Glutamatergic neuron (in vitro differentiated cells): Measurements from ENCODE around the gene WDR54. TPM values are rescaled to one million over a fixed set of nuclear protein-coding genes. Genes with fewer than 3 reads are reported as not detected.

Source experiments
- DNase-seq: peaks from one replicate; pipeline ENCODE4 v3.0.0; 2022
- H3K27ac Mint-ChIP-seq: one replicate; pipeline ENCODE4 v1.8.0; 2020; ENCODE audit warnings: mild to moderate bottlenecking, mixed read lengths, inconsistent platforms; ENCODE audit not compliant: unreplicated experiment
- H3K27me3 Mint-ChIP-seq: one replicate; pipeline ENCODE4 v1.8.0; 2020; ENCODE audit warnings: mild to moderate bottlenecking, moderate library complexity, mixed read lengths, inconsistent platforms; ENCODE audit not compliant: unreplicated experiment
- H3K36me3 Mint-ChIP-seq: one replicate; pipeline ENCODE4 v1.8.0; 2020; ENCODE audit warnings: mild to moderate bottlenecking, mixed read lengths, inconsistent platforms; ENCODE audit not compliant: unreplicated experiment
- H3K4me1 Mint-ChIP-seq: one replicate; pipeline ENCODE4 v1.8.0; 2020; ENCODE audit warnings: mild to moderate bottlenecking, low read depth, mixed read lengths, inconsistent platforms; ENCODE audit not compliant: unreplicated experiment
- H3K4me3 Mint-ChIP-seq: one replicate; pipeline ENCODE4 v1.8.0; 2020; ENCODE audit warnings: mild to moderate bottlenecking, mixed read lengths, inconsistent platforms; ENCODE audit not compliant: unreplicated experiment
- H3K9me3 Mint-ChIP-seq: one replicate; pipeline ENCODE4 v1.8.0; 2020; ENCODE audit warnings: mild to moderate bottlenecking, moderate library complexity, mixed read lengths, inconsistent platforms; ENCODE audit not compliant: unreplicated experiment
- CTCF ChIP-seq: fragments of 200-600 bp; sonication (generic); IDR thresholded peaks from one replicate; pipeline ENCODE4 v1.5.0; 2021; ENCODE audit not compliant: partially characterized antibody, unreplicated experiment
- total RNA-seq: library from RNA; stranded (reverse); fragmentation: NEBNext Ultra II Directional; extraction: Animal tissue kit (Norgen Biotek cat#: 25700); gene quantifications from one replicate; pipeline ENCODE4 v1.2.1, GENCODE V29; 2021; ENCODE audit not compliant: unreplicated experiment

The WDR54 gene
- total RNA-seq, 1 donor from 2014 or later = 29.5 TPM

- Mint-ChIP-seq H3K4me1 (peaks cover 30% of the 10 kb centered on the region), H3K27ac (no peak overlapping the region), H3K36me3 (no peaks in the 10 kb centered on the region), H3K27me3 (peaks cover 2% of the 10 kb centered on the region), H3K9me3 (no peaks in the 10 kb centered on the region), H3K4me3 (no peak overlapping the region)
- no peak for DNase-seq
- TF ChIP-seq CTCF = no peak
Observed at GRCh38 chr2:74383254-74383653, 38.3 kb upstream of the WDR54 start.

DNA sequence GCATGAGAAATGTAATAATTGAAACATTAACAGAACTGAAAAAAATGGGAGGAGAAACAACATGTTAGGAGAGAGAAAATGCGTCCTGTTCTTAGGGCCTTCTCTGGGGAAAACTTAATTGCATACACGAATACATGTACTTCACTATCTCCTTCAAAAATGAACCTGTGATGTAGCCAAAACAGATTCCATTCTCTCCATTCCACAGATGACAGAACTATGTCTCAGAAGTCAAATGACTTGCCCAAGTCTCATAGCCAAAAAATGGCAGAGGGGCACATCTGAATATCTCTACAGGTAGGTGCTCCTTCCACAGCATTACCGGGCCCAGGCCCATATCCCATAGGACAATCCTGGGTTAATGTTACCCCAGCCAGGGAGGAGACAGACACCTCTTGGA is 37.5 kb upstream of the WDR54 start:
- no peak overlapping the region for H3K27ac Mint-ChIP-seq
- DNase-seq = no peak
- H3K36me3 Mint-ChIP-seq = no peaks in the 10 kb centered on the region
- peaks cover 24% of the 10 kb centered on the region for H3K4me1 Mint-ChIP-seq
- H3K9me3 Mint-ChIP-seq = no peaks in the 10 kb centered on the region
- peaks cover 2% of the 10 kb centered on the region for H3K27me3 Mint-ChIP-seq
- no peak overlapping the region for H3K4me3 Mint-ChIP-seq
- no peak for TF ChIP-seq CTCF

GRCh38 chr2:74385396-74385795 is 36.1 kb upstream of the WDR54 start:
- Mint-ChIP-seq H3K4me1 (peaks cover 18% of the 10 kb centered on the region), H3K4me3 (no peak overlapping the region), H3K9me3 (no peaks in the 10 kb centered on the region), H3K27ac (no peak overlapping the region), H3K27me3 (peaks cover 2% of the 10 kb centered on the region), H3K36me3 (no peaks in the 10 kb centered on the region)
- no peak for DNase-seq
- no peak for TF ChIP-seq CTCF

DNA sequence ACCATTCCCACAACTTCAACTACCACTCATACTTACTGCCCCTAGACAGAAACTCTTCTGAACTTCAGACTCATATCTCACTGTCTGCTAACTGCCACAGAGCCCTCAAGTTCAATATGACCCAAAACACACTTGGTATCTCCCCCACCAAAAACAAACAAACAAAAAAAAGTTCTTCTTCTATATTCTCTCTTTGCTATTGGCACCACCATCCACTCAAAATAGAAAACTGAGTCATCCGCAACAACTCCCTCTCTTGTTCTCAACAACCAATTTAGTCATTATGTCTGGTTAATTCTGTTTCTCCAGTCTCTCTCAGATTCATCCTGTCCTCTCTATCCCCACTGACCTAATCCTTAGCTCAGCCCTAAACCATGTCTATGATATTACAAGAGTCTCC is 34.2 kb upstream of the WDR54 start:
- Mint-ChIP-seq H3K36me3 (no peaks in the 10 kb centered on the region), H3K4me1 (peaks cover 15% of the 10 kb centered on the region), H3K9me3 (no peaks in the 10 kb centered on the region), H3K27me3 (peaks cover 4% of the 10 kb centered on the region), H3K4me3 (no peak overlapping the region), H3K27ac (no peak overlapping the region)
- no peak for DNase-seq
- TF ChIP-seq CTCF = no peak

GRCh38 chr2:74390606-74391005 is 30.9 kb upstream of the WDR54 start:
- no peak for DNase-seq
- Mint-ChIP-seq H3K27ac (peak overlapping the region; percentile 50), H3K36me3 (no peaks in the 10 kb centered on the region), H3K4me3 (no peak overlapping the region), H3K27me3 (peaks cover 8% of the 10 kb centered on the region), H3K4me1 (peaks cover 5% of the 10 kb centered on the region), H3K9me3 (no peaks in the 10 kb centered on the region)
- no peak for TF ChIP-seq CTCF
